ENCODE measurements around the gene MUC20.

- no peak for TF ChIP-seq ZNF274 (IDR thresholded peaks at IDR 0.05; ENCODE audit: low read depth, low read length)
- TF ChIP-seq SUZ12 (IDR thresholded peaks at IDR 0.05; ENCODE audit: extremely low read depth, insufficient read depth, insufficient read length) = no peak
- no peak for TF ChIP-seq YY1 (IDR thresholded peaks at IDR 0.05; ENCODE audit: insufficient read depth, insufficient read length)
These were observed 40.4 kb downstream of the MUC20 start for GRCh38 chr3:195761123-195761566.

All from NT2/D1 (cell line).